Endodermal cell (in vitro differentiated cells): Measurements from ENCODE around the gene NPAS3. TPM values are rescaled to one million over a fixed set of nuclear protein-coding genes. Genes with fewer than 3 reads are reported as not detected.

Experiments used
- DNase-seq: peaks from one replicate; pipeline ENCODE4 v3.0.0-alpha.2; 2017
- H3K27ac ChIP-seq: 2 replicates; pipeline ENCODE4 v1.5.1; 2013; ENCODE audit warnings: mild to moderate bottlenecking, low read depth, low read length, moderate library complexity
- H3K27me3 ChIP-seq: 2 replicates; pipeline ENCODE4 v1.6.1; 2013; ENCODE audit warnings: mild to moderate bottlenecking, low read length, moderate library complexity; ENCODE audit not compliant: insufficient read depth, control insufficient read depth, poor library complexity, severe bottlenecking
- H3K36me3 ChIP-seq: 2 replicates; pipeline ENCODE4 v1.7.0; 2013; ENCODE audit warnings: mild to moderate bottlenecking, low read length, moderate library complexity; ENCODE audit not compliant: control insufficient read depth, insufficient read depth
- H3K4me1 ChIP-seq: one replicate; pipeline ENCODE4 v1.7.0; 2013; ENCODE audit warnings: low read length; ENCODE audit not compliant: control insufficient read depth, insufficient read depth
- H3K4me3 ChIP-seq: 2 replicates; pipeline ENCODE4 v1.5.1; 2013; ENCODE audit warnings: mild to moderate bottlenecking, low read length, moderate library complexity
- H3K9ac ChIP-seq: 2 replicates; pipeline ENCODE4 v1.6.1; 2013; ENCODE audit warnings: mild to moderate bottlenecking, low read length, moderate library complexity; ENCODE audit not compliant: poor library complexity, severe bottlenecking; ENCODE audit errors: extremely low read depth
- H3K9me3 ChIP-seq: 2 replicates; pipeline ENCODE4 v1.6.1; 2013; ENCODE audit warnings: mild to moderate bottlenecking, low read length, moderate library complexity; ENCODE audit not compliant: control insufficient read depth
- H3K27ac Mint-ChIP-seq: 2 replicates; pipeline ENCODE4 v1.8.0; 2020; ENCODE audit warnings: mixed read lengths
- H3K27me3 Mint-ChIP-seq: 2 replicates; pipeline ENCODE4 v1.8.0; 2021; ENCODE audit warnings: mild to moderate bottlenecking, mixed read lengths; ENCODE audit not compliant: insufficient read depth
- H3K36me3 Mint-ChIP-seq: 2 replicates; pipeline ENCODE4 v1.8.0; 2020; ENCODE audit warnings: low read depth, mixed read lengths
- H3K4me1 Mint-ChIP-seq: 2 replicates; pipeline ENCODE4 v1.8.0; 2020; ENCODE audit warnings: mixed read lengths
- H3K4me3 Mint-ChIP-seq: 2 replicates; pipeline ENCODE4 v1.8.0; 2020; ENCODE audit warnings: mild to moderate bottlenecking, moderate library complexity, mixed read lengths
- H3K9me3 Mint-ChIP-seq: 2 replicates; pipeline ENCODE4 v1.8.0; 2020; ENCODE audit warnings: mild to moderate bottlenecking, mixed read lengths
- CTCF ChIP-seq: fragments of 200-600 bp; sonication (generic); conservative IDR thresholded peaks from 2 replicates; pipeline ENCODE4 v1.5.0; 2021; ENCODE audit warnings: antibody characterized with exemption, mild to moderate bottlenecking
- WGBS, 2 experiments: methylation state at CpG; one replicate each; pipeline versions ENCODE4 v1.1.5 to v1.1.7; 2013; ENCODE audit warnings: missing lambda C conversion rate in 2 of 2, mixed read lengths in 1 of 2; ENCODE audit not compliant: insufficient coverage in 1 of 2, insufficient read length in 1 of 2; 5-methylcytosine and 5-hydroxymethylcytosine counted together
- total RNA-seq, 2 donors: library from RNA; stranded (reverse); fragmentation: NEBNext Ultra II Directional in 1 of 2; extraction: Animal tissue kit (Norgen Biotek cat#: 25700) in 1 of 2; gene quantifications; 2 replicates in 1 of 2; 3 replicates in 1 of 2; pipeline ENCODE4 v1.2.1, GENCODE V29; 2021

NPAS3 gene
- total RNA-seq, 2 donors from 2014 or later, result 1.4 to 1.6 TPM

GRCh38 chr14:33017016-33017415 is 78.3 kb downstream of the NPAS3 start:
- H3K36me3 Mint-ChIP-seq, result no peaks in the 10 kb centered on the region
- no peaks in the 10 kb centered on the region for H3K9me3 Mint-ChIP-seq
- H3K27ac Mint-ChIP-seq, result no peak overlapping the region

GRCh38 chr14:33019346-33019745 is 80.7 kb downstream of the NPAS3 start:
- Histone ChIP-seq H3K36me3 (no peaks in the 10 kb centered on the region), H3K27me3 (no peaks in the 10 kb centered on the region), H3K27ac (no peak overlapping the region), H3K9ac (no peak overlapping the region), H3K4me3 (no peak overlapping the region), H3K4me1 (no peaks in the 10 kb centered on the region), H3K9me3 (no peaks in the 10 kb centered on the region)
- no peaks in the 10 kb centered on the region for H3K36me3 Mint-ChIP-seq
- no peak for DNase-seq
- TF ChIP-seq CTCF, result no peak
- H3K27me3 Mint-ChIP-seq, result no peaks in the 10 kb centered on the region
- H3K4me1 Mint-ChIP-seq, result peaks cover 4% of the 10 kb centered on the region
- no peaks in the 10 kb centered on the region for H3K9me3 Mint-ChIP-seq
- no peak overlapping the region for H3K4me3 Mint-ChIP-seq
- 78 to 88% methylated on average over 1 to 3 of the region's 3 CpGs for WGBS, 2 experiments
- H3K27ac Mint-ChIP-seq, result no peak overlapping the region

More at GRCh38 chr14:33017016-33017415, 78.3 kb downstream of the NPAS3 start:
- no peak overlapping the region for H3K4me3 Mint-ChIP-seq
- H3K4me1 ChIP-seq, result no peaks in the 10 kb centered on the region
- no peak overlapping the region for H3K27ac ChIP-seq
- no peak for TF ChIP-seq CTCF
- H3K27me3 ChIP-seq, result no peaks in the 10 kb centered on the region
- no peak overlapping the region for H3K4me3 ChIP-seq
- WGBS, 2 experiments, result 93 to 95% methylated on average over 2 of the region's 2 CpGs
- DNase-seq, result no peak
- H3K9me3 ChIP-seq, result no peaks in the 10 kb centered on the region
- H3K9ac ChIP-seq, result no peak overlapping the region
- H3K36me3 ChIP-seq, result no peaks in the 10 kb centered on the region
- H3K4me1 Mint-ChIP-seq, result peaks cover 4% of the 10 kb centered on the region
- H3K27me3 Mint-ChIP-seq, result no peaks in the 10 kb centered on the region

GRCh38 chr14:33026850-33027430 is 88.3 kb downstream of the NPAS3 start:
- Mint-ChIP-seq H3K36me3 (no peaks in the 10 kb centered on the region), H3K27ac (no peak overlapping the region), H3K4me3 (no peak overlapping the region), H3K27me3 (no peaks in the 10 kb centered on the region), H3K4me1 (peaks cover 7% of the 10 kb centered on the region), H3K9me3 (peaks cover 3% of the 10 kb centered on the region)
- Histone ChIP-seq H3K36me3 (no peaks in the 10 kb centered on the region), H3K9ac (no peak overlapping the region), H3K4me1 (no peaks in the 10 kb centered on the region), H3K9me3 (no peaks in the 10 kb centered on the region), H3K27me3 (no peaks in the 10 kb centered on the region), H3K4me3 (no peak overlapping the region), H3K27ac (no peak overlapping the region)
- no peak for DNase-seq
- WGBS, 2 experiments, result 91 to 100% methylated on average over 1 to 5 of the region's 5 CpGs
- no peak for TF ChIP-seq CTCF
